ENCODE measurements around the gene HOXA2.

The HOXA2 gene

GRCh38 chr7:27071622-27072390, 30.7 kb downstream of the HOXA2 start:
- no peak for DNase-seq

DNA sequence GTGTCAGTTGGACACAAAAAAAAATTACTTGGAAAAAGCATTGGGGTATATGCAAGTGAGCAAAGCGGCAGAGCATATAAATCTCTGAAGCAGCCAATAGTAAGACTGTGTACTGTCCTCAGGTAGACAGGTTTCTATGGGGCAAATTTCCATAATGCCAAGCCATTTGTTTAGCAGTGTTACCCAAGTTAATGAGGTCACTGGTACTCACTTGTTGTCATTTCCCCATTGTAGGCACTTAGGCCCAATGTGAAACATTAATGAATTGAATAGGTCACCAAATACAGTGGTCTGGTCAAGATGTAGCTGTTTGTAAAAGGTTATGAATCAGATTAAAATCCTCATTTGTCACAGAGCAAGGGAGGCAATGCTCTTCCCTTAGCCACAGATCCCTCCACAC, 34.2 kb downstream of the HOXA2 start:
- no peak for DNase-seq

- DNase-seq, result no peak
Observed at GRCh38 chr7:27066148-27066547, 36.3 kb downstream of the HOXA2 start.

- no peak for DNase-seq
Observed at GRCh38 chr7:27065709-27066108, 36.8 kb downstream of the HOXA2 start.

- DNase-seq, result no peak
Observed at GRCh38 chr7:27064661-27065060, 37.8 kb downstream of the HOXA2 start.

DNA sequence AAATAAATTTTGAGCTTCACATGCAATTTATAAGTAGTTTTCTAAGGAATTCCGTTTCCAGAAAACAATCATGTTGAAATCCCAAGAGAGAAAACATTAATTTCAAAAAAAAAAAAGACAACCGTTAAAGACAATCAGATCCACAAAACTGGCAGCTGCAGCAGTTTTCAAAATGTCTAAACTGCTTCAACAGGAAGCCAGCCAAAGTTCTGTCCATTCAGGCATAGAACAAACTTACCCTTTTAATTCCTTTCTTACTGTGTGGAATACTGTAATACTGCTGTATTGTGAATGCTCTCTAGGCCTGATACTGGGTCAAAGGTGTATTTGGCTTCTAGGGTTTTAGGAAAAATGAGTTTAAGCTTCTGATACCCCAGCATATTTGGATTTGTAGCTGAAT, 38.3 kb downstream of the HOXA2 start:
- no peak for DNase-seq

- no peak for DNase-seq
Observed at GRCh38 chr7:27062946-27063345, 39.5 kb downstream of the HOXA2 start.

DNA sequence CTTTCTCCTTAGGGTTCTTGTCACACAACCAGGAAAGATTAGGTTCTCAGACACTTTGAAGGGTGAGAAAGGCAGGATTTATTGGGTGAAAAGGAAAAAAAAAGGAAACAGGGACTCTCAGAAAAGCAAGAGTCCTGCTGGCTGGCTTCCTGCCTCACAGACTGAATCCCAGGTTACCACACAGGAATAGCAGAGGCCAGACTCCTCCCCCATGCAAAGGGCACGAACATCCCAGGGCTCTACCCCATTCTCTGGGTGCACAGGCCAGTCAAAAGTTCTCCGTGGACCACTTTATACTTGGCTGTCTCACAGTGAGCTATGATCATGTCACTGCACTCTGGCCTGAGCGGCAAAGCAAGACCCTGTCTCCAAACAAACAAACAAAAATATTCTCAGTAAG, 49.3 kb downstream of the HOXA2 start:
- DNase-seq, result no peak

GRCh38 chr7:27051451-27051850, 51.0 kb downstream of the HOXA2 start:
- DNase-seq, result no peak

All from activated naive CD4-positive, alpha-beta T cell (primary cell).